HT-29 (cell line): Measurements from ENCODE around the gene HERC2. TPM values are rescaled to one million over a fixed set of nuclear protein-coding genes. Genes with fewer than 3 reads are reported as not detected.
"Not testable (repeated sequence)": the region's sequence is repeated elsewhere in the genome, so short reads cannot be mapped to it uniquely, and the experiment has no call there.

Experiments
- DNase-seq: peaks from one replicate; pipeline ENCODE4 v3.0.0-alpha.2; 2015; ENCODE audit warnings: low spot score
- total RNA-seq: library from RNA; depleted of rRNA; stranded (reverse); fragments of >200 nt; shearing (Covaris generic); gene quantifications from 2 replicates; pipeline ENCODE4 v1.2.3, GENCODE V29; 2014

HERC2 gene
- total RNA-seq, 1 experiment from 2014 or later: 84.9 TPM

GRCh38 chr15:28222612-28223011 lies 99.4 kb downstream of the HERC2 start:
- not testable (repeated sequence) for DNase-seq

- DNase-seq: not testable (repeated sequence)
These were observed 100.3 kb downstream of the HERC2 start for GRCh38 chr15:28221696-28222095.

GRCh38 chr15:28219116-28219515 lies 102.9 kb downstream of the HERC2 start:
- no peak for DNase-seq

GRCh38 chr15:28216946-28217546 lies 104.9 kb downstream of the HERC2 start:
- not testable (repeated sequence) for DNase-seq

GRCh38 chr15:28215521-28215920 lies 106.5 kb downstream of the HERC2 start:
- not testable (repeated sequence) for DNase-seq

GRCh38 chr15:28214006-28214790 lies 107.8 kb downstream of the HERC2 start:
- not testable (repeated sequence) for DNase-seq

GRCh38 chr15:28213393-28213792 lies 108.6 kb downstream of the HERC2 start:
- DNase-seq: not testable (repeated sequence)

- no peak for DNase-seq
These were observed 113.4 kb downstream of the HERC2 start for GRCh38 chr15:28208583-28208982.

GRCh38 chr15:28205640-28206039 lies 116.3 kb downstream of the HERC2 start:
- not testable (repeated sequence) for DNase-seq

- DNase-seq: not testable (repeated sequence)
These were observed 118.7 kb downstream of the HERC2 start for GRCh38 chr15:28203055-28203828.

GRCh38 chr15:28202124-28202523 lies 119.9 kb downstream of the HERC2 start:
- not testable (repeated sequence) for DNase-seq

- DNase-seq: not testable (repeated sequence)
These were observed 123.8 kb downstream of the HERC2 start for GRCh38 chr15:28198215-28198614.

GRCh38 chr15:28197694-28198093 lies 124.3 kb downstream of the HERC2 start:
- DNase-seq: not testable (repeated sequence)

GRCh38 chr15:28196581-28196980 lies 125.4 kb downstream of the HERC2 start:
- not testable (repeated sequence) for DNase-seq

- DNase-seq: no peak
These were observed 129.2 kb downstream of the HERC2 start for GRCh38 chr15:28192772-28193171.

- DNase-seq: no peak
These were observed 130.1 kb downstream of the HERC2 start for GRCh38 chr15:28191832-28192231.

GRCh38 chr15:28190391-28191174 lies 131.4 kb downstream of the HERC2 start:
- no peak for DNase-seq

- no peak for DNase-seq
These were observed 136.7 kb downstream of the HERC2 start for GRCh38 chr15:28185148-28185895.

GRCh38 chr15:28184166-28184565 lies 137.8 kb downstream of the HERC2 start:
- DNase-seq: no peak

- DNase-seq: no peak
These were observed 139.2 kb downstream of the HERC2 start for GRCh38 chr15:28182731-28183130.

- DNase-seq: no peak
These were observed 139.8 kb downstream of the HERC2 start for GRCh38 chr15:28182216-28182615.
